HK-2 (cell line): ENCODE data around the gene TRDN.

Experiments used
- DNase-seq: peaks from one replicate; pipeline ENCODE4 v3.0.0-alpha.2; 2018; ENCODE audit not compliant: unreplicated experiment

TRDN gene

DNA sequence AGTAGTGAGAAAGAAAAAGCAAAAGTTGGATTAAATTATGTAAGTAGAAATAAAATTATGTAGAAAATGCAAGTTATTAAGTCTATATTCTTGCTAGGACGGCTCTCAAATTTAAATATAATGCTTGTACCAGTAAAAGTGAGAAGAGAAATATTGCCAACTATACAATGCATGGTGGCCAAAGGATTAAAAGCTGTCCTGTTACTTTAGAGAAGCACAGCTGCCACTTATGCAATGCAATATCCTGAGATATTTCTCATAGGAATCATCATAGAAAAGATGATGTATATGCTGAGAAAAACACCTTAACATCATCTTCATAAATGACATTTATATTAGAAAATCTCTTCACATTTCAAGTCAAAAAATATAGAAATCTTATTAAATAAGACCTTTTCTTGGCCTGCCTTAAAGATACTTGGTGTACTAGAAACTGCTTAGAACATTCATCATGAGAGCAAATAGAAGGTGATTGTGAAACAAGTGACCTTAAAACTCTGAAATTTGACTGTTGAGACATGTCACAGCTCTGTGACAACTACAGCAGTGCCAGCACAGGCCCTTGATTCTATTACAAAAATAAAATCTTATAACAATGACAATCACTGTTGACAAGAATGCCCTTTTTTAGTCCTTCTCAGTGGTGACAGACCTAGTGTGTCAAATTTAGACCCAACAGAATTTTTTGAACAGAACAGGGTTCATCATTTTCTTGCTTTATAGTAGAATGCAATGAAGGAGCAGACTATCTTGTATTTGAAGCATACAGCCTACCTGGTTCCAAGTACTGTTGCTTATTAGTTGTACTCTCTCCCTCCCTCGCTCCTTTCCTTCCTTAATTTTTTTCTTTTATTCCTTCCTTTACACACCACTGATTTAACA is 467.6 kb downstream of the TRDN start:
- no peak for DNase-seq

DNA sequence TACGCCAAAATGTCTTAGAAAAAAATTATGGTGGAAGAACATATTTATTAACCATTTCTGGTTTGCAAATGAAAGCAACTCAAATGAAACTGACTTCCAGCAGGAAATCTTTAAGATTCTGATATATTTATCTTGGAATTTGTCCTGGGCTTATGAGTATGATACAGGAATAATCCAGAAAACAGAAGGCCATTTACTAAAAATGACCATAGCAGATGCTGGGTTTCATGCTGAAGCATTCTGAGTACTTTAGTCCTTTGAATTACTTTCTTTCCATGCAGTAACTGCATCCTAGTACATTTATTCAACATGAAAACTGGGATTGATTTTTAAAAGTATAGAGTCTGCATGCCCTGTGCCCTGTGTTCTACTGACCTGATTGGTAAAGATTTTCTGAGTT is 468.3 kb downstream of the TRDN start:
- DNase-seq = no peak
